ENCODE data around the gene SPRR1A.

Gene SPRR1A

GRCh38 chr1:153032677-153033308 is 48.9 kb downstream of the SPRR1A start:
- no peaks in the 10 kb centered on the region for H3K9me3 ChIP-seq (ENCODE audit: control insufficient read depth, low read depth, low read length)
- no peak overlapping the region for H3K4me3 ChIP-seq (ENCODE audit: low read length)
- H3K27ac ChIP-seq (ENCODE audit: low read length), result no peak overlapping the region
- no peaks in the 10 kb centered on the region for H3K36me3 ChIP-seq (ENCODE audit: control insufficient read depth, low read depth, low read length)
- no peaks in the 10 kb centered on the region for H3K27me3 ChIP-seq (ENCODE audit: control insufficient read depth, insufficient read depth, low read length)
- no peak overlapping the region for H3K9ac ChIP-seq (ENCODE audit: low read length)
- H3K4me1 ChIP-seq (ENCODE audit: control insufficient read depth, low read depth, low read length), result no peaks in the 10 kb centered on the region

DNA sequence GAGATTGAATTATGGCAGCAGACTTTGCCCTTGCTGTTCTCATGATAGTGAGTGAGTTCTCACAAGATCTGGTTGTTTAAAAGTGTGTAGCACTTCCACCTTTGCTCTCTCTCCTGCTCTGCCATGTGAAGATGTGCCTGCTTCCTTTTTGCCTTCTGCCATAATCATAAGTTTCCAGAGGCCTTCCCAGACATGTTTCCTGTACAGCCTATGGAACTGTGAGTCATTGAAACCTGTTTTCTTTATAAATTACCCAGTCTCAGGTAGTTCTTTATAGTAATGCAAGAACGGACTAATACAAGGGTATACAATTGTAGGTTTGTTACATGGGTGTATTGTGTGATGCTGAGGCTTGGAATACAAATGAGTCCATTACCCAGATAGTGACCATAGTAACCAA is 51.3 kb downstream of the SPRR1A start:
- Histone ChIP-seq H3K9ac (ENCODE audit: low read length) (no peak overlapping the region), H3K9me3 (ENCODE audit: control insufficient read depth, low read depth, low read length) (no peaks in the 10 kb centered on the region), H3K36me3 (ENCODE audit: control insufficient read depth, low read depth, low read length) (no peaks in the 10 kb centered on the region), H3K4me1 (ENCODE audit: control insufficient read depth, low read depth, low read length) (no peaks in the 10 kb centered on the region), H3K27ac (ENCODE audit: low read length) (no peak overlapping the region), H3K27me3 (ENCODE audit: control insufficient read depth, insufficient read depth, low read length) (no peaks in the 10 kb centered on the region), H3K4me3 (ENCODE audit: low read length) (no peak overlapping the region)

Measured in iPS-18a (cell line).